Kidney (tissue), 14 donors: Measurements from ENCODE around the gene AGBL4. TPM values are rescaled to one million over a fixed set of nuclear protein-coding genes. Genes with fewer than 3 reads are reported as not detected.

ENCODE experiments used
- DNase-seq, 5 donors: peaks; one replicate each; pipeline ENCODE4 v3.0.0-alpha.2; 2013 to 2020
- FAIRE-seq: peaks from 2 replicates; lab custom pipeline; 2012; peaks lifted over from hg19 to GRCh38; lab: Jason Lieb, UNC
- H3K27ac ChIP-seq, 2 donors: one replicate each; pipeline ENCODE4 v1.7.0; 2013; ENCODE audit warnings: low read depth in 2 of 2, low read length in 2 of 2, inconsistent platforms in 1 of 2
- H3K27me3 ChIP-seq: one replicate; pipeline ENCODE4 v1.7.1; 2013; ENCODE audit warnings: low read length, inconsistent platforms; ENCODE audit not compliant: control insufficient read depth, insufficient read depth
- H3K36me3 ChIP-seq, 3 donors: one replicate each; pipeline versions ENCODE4 v1.7.0 to v1.7.1; 2013; ENCODE audit warnings: low read length in 3 of 3, control low read depth in 1 of 3, inconsistent platforms in 1 of 3; ENCODE audit not compliant: insufficient read depth in 3 of 3, control insufficient read depth in 2 of 3
- H3K4me1 ChIP-seq, 3 donors: one replicate each; pipeline versions ENCODE4 v1.7.0 to v1.7.1; 2013; ENCODE audit warnings: low read length in 3 of 3, inconsistent platforms in 1 of 3, low read depth in 1 of 3; ENCODE audit not compliant: control insufficient read depth in 2 of 3, insufficient read depth in 2 of 3
- H3K4me3 ChIP-seq, 3 donors: one replicate each; pipeline versions ENCODE4 v1.7.0 to v1.8.1; 2013; ENCODE audit warnings: low read length in 3 of 3, control low read depth in 1 of 3, inconsistent platforms in 1 of 3
- H3K9ac ChIP-seq, 3 donors: one replicate each; pipeline versions ENCODE4 v1.7.0 to v1.7.1; 2013; ENCODE audit warnings: low read length in 3 of 3, control low read depth in 1 of 3, inconsistent platforms in 1 of 3
- H3K9me3 ChIP-seq, 3 donors: one replicate each; pipeline versions ENCODE4 v1.7.0 to v1.7.1; 2013; ENCODE audit warnings: low read length in 3 of 3, control low read depth in 1 of 3, inconsistent platforms in 1 of 3; ENCODE audit not compliant: control insufficient read depth in 2 of 3, insufficient read depth in 1 of 3
- intact Hi-C: fragments of 100-400 bp; cut with DNase I; formaldehyde crosslinking; loops from one replicate; pipeline ENCODE4 v1.11.1; 2022
- polyA plus RNA-seq: library from polyadenylated mRNA; stranded (reverse); fragments of 350-450 nt; fragmentation: Illumina TruSeq; extraction: RNeasy Lipid Tissue Mini Kit (QIAGEN cat#74804); gene quantifications from one replicate; pipeline ENCODE4 v1.2.3, GENCODE V29; 2014; ENCODE audit warnings: low read depth, low replicate concordance; ENCODE audit not compliant: insufficient read depth
- total RNA-seq: library from RNA; stranded (reverse); fragmentation: NEBNext Ultra II Directional; extraction: Animal tissue kit (Norgen Biotek cat#: 25700); gene quantifications from one replicate; pipeline ENCODE4 v1.2.1, GENCODE V29; 2021
- TF ChIP-seq, protein P1 (sequence below): IDR thresholded peaks from 3 replicates; pipeline ENCODE4 v1.5.1; 2012; ENCODE audit warnings: mild to moderate bottlenecking, moderate library complexity, borderline replicate concordance; ENCODE audit not compliant: insufficient read depth; ENCODE audit errors: extremely low read depth
- donor health status: control.
- donor health status: control.
- donor health status: control.
- donor health status: control.
- donor health status: control.
- donor health status: DM: yes; HTN: yes; CAD: no.
- donor health status: Normal renal cell carcinoma (clear cell type).

The AGBL4 gene
- total and polyA plus RNA-seq, 2 donors from 2014 or later: 1.5 to 2.7 TPM

GRCh38 chr1:48750109-48750508 is 1273.6 kb downstream of the AGBL4 start:
- DNase-seq: no peak
- Histone ChIP-seq H3K27me3 (no peaks in the 10 kb centered on the region), H3K9me3 (no peaks in the 10 kb centered on the region), H3K4me3 (no peak overlapping the region), H3K4me1 (peaks cover 0 to 5% (median 0%) of the 10 kb centered on the region in 3 donors), H3K36me3 (peaks cover 2 to 15% (median 6%) of the 10 kb centered on the region in 3 donors), H3K9ac (no peak overlapping the region), H3K27ac (no peak overlapping the region)
- FAIRE-seq: no peak
- intact Hi-C loops: no loop called here
- TF ChIP-seq, protein P1, sequence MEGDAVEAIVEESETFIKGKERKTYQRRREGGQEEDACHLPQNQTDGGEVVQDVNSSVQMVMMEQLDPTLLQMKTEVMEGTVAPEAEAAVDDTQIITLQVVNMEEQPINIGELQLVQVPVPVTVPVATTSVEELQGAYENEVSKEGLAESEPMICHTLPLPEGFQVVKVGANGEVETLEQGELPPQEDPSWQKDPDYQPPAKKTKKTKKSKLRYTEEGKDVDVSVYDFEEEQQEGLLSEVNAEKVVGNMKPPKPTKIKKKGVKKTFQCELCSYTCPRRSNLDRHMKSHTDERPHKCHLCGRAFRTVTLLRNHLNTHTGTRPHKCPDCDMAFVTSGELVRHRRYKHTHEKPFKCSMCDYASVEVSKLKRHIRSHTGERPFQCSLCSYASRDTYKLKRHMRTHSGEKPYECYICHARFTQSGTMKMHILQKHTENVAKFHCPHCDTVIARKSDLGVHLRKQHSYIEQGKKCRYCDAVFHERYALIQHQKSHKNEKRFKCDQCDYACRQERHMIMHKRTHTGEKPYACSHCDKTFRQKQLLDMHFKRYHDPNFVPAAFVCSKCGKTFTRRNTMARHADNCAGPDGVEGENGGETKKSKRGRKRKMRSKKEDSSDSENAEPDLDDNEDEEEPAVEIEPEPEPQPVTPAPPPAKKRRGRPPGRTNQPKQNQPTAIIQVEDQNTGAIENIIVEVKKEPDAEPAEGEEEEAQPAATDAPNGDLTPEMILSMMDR: no peak

DNA sequence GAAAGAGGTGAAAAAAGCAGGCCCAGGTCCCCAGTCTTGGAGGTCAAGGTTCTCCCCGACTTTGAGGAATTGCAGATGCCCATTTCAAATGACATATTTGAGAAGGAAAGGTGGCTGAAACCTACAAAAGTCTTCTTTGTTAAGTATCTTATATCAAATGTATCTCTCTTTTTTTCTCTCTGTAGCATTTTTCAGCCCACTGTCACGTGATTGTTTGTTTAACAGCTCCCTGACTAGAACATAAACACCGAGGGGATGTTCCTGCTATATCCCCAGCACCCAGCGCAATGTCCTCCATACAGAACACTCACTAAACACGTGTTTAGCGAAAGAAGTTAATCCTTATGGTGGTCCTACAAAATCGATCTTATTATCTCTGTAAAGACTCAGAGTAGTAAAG is 1274.7 kb downstream of the AGBL4 start:
- Histone ChIP-seq H3K9ac (no peak overlapping the region), H3K27ac (no peak overlapping the region), H3K9me3 (no peaks in the 10 kb centered on the region), H3K36me3 (peaks cover 2 to 8% (median 6%) of the 10 kb centered on the region in 3 donors), H3K4me1 (peaks cover 0 to 8% (median 0%) of the 10 kb centered on the region in 3 donors), H3K27me3 (no peaks in the 10 kb centered on the region), H3K4me3 (no peak overlapping the region)
- DNase-seq (no peak), FAIRE-seq (no peak)
- intact Hi-C loops: no loop called here
- TF ChIP-seq, protein P1: no peak

GRCh38 chr1:48746906-48747305 is 1276.8 kb downstream of the AGBL4 start:
- Histone ChIP-seq H3K9me3 (no peaks in the 10 kb centered on the region), H3K9ac (no peak overlapping the region), H3K27ac (no peak overlapping the region), H3K36me3 (peaks cover 0 to 8% (median 7%) of the 10 kb centered on the region in 3 donors), H3K4me3 (no peak overlapping the region), H3K27me3 (no peaks in the 10 kb centered on the region), H3K4me1 (peaks cover 0 to 3% (median 0%) of the 10 kb centered on the region in 3 donors)
- intact Hi-C loops: no loop called here
- FAIRE-seq (no peak), DNase-seq (no peak)
- TF ChIP-seq, protein P1: no peak

- H3K36me3 ChIP-seq: peaks cover 0 to 12% (median 9%) of the 10 kb centered on the region in 3 donors
- H3K4me3 ChIP-seq: no peak overlapping the region
- DNase-seq: no peak
- FAIRE-seq: no peak
- no peak overlapping the region for H3K27ac ChIP-seq
- H3K27me3 ChIP-seq: no peaks in the 10 kb centered on the region
- TF ChIP-seq, protein P1: no peak
- intact Hi-C loops: no loop called here
- H3K9me3 ChIP-seq: no peaks in the 10 kb centered on the region
- peaks cover 0 to 3% (median 0%) of the 10 kb centered on the region in 3 donors for H3K4me1 ChIP-seq
- no peak overlapping the region for H3K9ac ChIP-seq
These were observed 1279.7 kb downstream of the AGBL4 start for GRCh38 chr1:48744032-48744431.
